Peyer's patch (tissue), 4 donors: ENCODE results near the gene TRIM41. TPM values are rescaled to one million over a fixed set of nuclear protein-coding genes. Genes with fewer than 3 reads are reported as not detected.
"Not testable (repeated sequence)": the region's sequence is repeated elsewhere in the genome, so short reads cannot be mapped to it uniquely, and the experiment has no call there.

ENCODE experiments used
- DNase-seq, 3 donors: peaks; one replicate each; pipeline ENCODE4 v3.0.0-alpha.2; 2017 to 2019
- H3K27ac ChIP-seq, 4 donors: fragments of 200-600 bp; sonication (generic); one replicate each; pipeline ENCODE4 v1.5.1; 2016 to 2019
- H3K27me3 ChIP-seq, 2 donors: fragments of 200-600 bp; sonication (generic); one replicate each; pipeline ENCODE4 v1.5.1; 2019
- H3K36me3 ChIP-seq, 3 donors: fragments of 200-600 bp; sonication (generic); one replicate each; pipeline ENCODE4 v1.5.1; 2016 to 2019
- H3K4me1 ChIP-seq, 4 donors: fragments of 200-600 bp; sonication (generic); one replicate each; pipeline ENCODE4 v1.5.1; 2016 to 2019
- H3K4me3 ChIP-seq, 4 donors: fragments of 200-600 bp; sonication (generic); 1 replicate in 3 of 4; 2 replicates in 1 of 4; pipeline ENCODE4 v1.5.1; 2016 to 2019; ENCODE audit warnings: mild to moderate bottlenecking in 1 of 4
- H3K9me3 ChIP-seq, 4 donors: fragments of 200-600 bp; sonication (generic); one replicate each; pipeline ENCODE4 v1.5.1; 2016 to 2019; ENCODE audit warnings: mild to moderate bottlenecking in 1 of 4
- CTCF ChIP-seq, 6 experiments: fragments of 450-650 bp in 4 of 6; fragments of 200-600 bp in 2 of 6; sonication (generic) in 1 of 6; IDR thresholded peaks; one replicate each; pipeline ENCODE4 v1.5.1; 2017 to 2019; ENCODE audit warnings: antibody characterized with exemption in 6 of 6, mild to moderate bottlenecking in 3 of 6, moderate library complexity in 1 of 6
- POLR2A ChIP-seq, 2 donors: fragments of 450-650 bp; IDR thresholded peaks; one replicate each; pipeline ENCODE4 v1.5.1; 2017; ENCODE audit warnings: antibody characterized with exemption in 2 of 2, mild to moderate bottlenecking in 2 of 2, moderate library complexity in 2 of 2
- total RNA-seq, 4 donors: library from RNA; depleted of rRNA; stranded (reverse); fragments of >200 nt; gene quantifications; one replicate each; pipeline ENCODE4 v1.1.0, GENCODE V29; 2016

TRIM41 gene
- total RNA-seq, 4 donors from 2014 or later, result 13.7 to 31.4 (median 21.8) TPM

- H3K9me3 ChIP-seq, result no peaks in the 10 kb centered on the region
- H3K27ac ChIP-seq, result no peak overlapping the region
- H3K27me3 ChIP-seq, result no peaks in the 10 kb centered on the region
- H3K4me3 ChIP-seq, result no peak overlapping the region
- no peak for DNase-seq
- no peak for TF ChIP-seq CTCF (IDR thresholded peaks at IDR 0.05)
- TF ChIP-seq POLR2A (IDR thresholded peaks at IDR 0.05), result no peak
- H3K4me1 ChIP-seq, result no peaks in the 10 kb centered on the region
- no peaks in the 10 kb centered on the region for H3K36me3 ChIP-seq
Observed at GRCh38 chr5:181280251-181280762, 57.2 kb downstream of the TRIM41 start.

GRCh38 chr5:181281077-181281983 lies 58.2 kb downstream of the TRIM41 start:
- no peak for DNase-seq
- H3K27me3 ChIP-seq, result no peaks in the 10 kb centered on the region
- no peak overlapping the region for H3K27ac ChIP-seq
- H3K9me3 ChIP-seq, result no peaks in the 10 kb centered on the region
- H3K4me1 ChIP-seq, result no peaks in the 10 kb centered on the region
- H3K36me3 ChIP-seq, result no peaks in the 10 kb centered on the region
- TF ChIP-seq POLR2A (IDR thresholded peaks at IDR 0.05) (no peak), CTCF (IDR thresholded peaks at IDR 0.05) (no peak)
- no peak overlapping the region for H3K4me3 ChIP-seq

DNA sequence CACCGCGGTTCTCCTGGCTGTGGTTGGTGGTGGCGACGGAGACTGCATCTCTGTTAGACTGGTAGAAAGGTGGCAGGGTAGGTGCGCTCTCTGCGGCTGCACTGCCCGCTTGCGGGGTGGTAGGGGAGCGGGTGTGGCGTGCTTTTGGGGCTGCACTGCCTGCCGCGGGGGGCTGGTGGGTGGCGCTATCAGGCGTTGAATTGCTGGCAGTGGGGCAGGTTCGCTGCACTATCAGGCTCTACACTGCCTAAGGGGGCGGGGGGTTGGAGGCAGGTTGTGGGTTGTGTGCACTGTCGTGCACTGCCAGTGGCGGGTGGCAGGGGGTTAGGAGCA lies 58.9 kb downstream of the TRIM41 start:
- H3K4me1 ChIP-seq, result no peaks in the 10 kb centered on the region
- no peak overlapping the region for H3K27ac ChIP-seq
- TF ChIP-seq POLR2A (IDR thresholded peaks at IDR 0.05), result no peak
- TF ChIP-seq CTCF (IDR thresholded peaks at IDR 0.05), result no peak
- H3K27me3 ChIP-seq, result no peaks in the 10 kb centered on the region
- H3K4me3 ChIP-seq, result no peak overlapping the region
- no peak for DNase-seq
- no peaks in the 10 kb centered on the region for H3K9me3 ChIP-seq
- H3K36me3 ChIP-seq, result no peaks in the 10 kb centered on the region

DNA sequence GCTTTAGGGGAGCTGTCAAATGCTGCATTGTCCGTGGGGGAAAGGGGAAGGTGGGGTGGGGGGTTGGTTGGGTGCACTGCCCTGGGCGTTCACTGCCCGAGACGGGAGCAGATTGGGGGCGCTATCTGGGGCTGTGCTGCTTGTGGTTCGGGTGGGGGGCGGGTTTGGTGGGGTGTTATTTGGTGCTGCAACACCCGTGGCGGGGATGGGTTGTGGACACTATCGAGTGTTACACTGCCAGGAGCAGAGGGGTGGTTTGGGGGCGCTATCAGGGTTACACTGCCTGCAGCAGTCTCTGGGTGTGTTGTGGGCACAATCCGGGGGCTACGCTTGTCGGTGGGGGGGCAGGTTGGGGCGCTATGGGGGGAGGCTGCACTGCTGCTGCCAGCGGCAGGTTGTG lies 59.3 kb downstream of the TRIM41 start:
- not testable (repeated sequence) for H3K27ac ChIP-seq, H3K4me3 ChIP-seq, H3K27me3 ChIP-seq, H3K4me1 ChIP-seq, H3K9me3 ChIP-seq, DNase-seq, H3K36me3 ChIP-seq

DNA sequence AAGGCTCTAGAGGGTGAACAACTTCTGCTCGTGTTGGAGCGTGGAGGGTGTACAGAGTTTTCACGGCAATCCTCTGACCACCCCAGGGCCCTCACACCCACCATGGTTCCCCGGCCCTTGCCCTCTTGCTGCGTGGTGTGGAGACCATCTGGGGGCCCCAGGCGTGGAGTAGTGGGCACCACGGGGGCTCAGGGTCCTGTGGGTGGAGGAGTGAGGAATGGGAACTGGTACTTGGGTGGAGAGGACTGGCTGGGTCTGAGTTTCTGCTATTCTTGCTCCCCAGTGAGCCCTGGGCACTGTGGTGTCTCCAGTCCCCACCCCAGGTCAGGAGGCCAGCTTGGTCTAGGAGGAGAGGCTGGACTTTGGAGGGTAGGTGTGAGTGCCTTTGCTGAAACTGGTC lies 59.8 kb downstream of the TRIM41 start:
- no peak for DNase-seq
- no peaks in the 10 kb centered on the region for H3K4me1 ChIP-seq

More for the DNA sequence above, 59.8 kb downstream of the TRIM41 start:
- Histone ChIP-seq H3K27ac (no peak overlapping the region), H3K27me3 (no peaks in the 10 kb centered on the region), H3K4me3 (no peak overlapping the region), H3K9me3 (no peaks in the 10 kb centered on the region), H3K36me3 (no peaks in the 10 kb centered on the region)
- TF ChIP-seq POLR2A (IDR thresholded peaks at IDR 0.05) (no peak), CTCF (IDR thresholded peaks at IDR 0.05) (no peak)
